ENCODE measurements around the gene NPHP1.
"Not testable (repeated sequence)": the region's sequence is repeated elsewhere in the genome, so short reads cannot be mapped to it uniquely, and the experiment has no call there.

DNA sequence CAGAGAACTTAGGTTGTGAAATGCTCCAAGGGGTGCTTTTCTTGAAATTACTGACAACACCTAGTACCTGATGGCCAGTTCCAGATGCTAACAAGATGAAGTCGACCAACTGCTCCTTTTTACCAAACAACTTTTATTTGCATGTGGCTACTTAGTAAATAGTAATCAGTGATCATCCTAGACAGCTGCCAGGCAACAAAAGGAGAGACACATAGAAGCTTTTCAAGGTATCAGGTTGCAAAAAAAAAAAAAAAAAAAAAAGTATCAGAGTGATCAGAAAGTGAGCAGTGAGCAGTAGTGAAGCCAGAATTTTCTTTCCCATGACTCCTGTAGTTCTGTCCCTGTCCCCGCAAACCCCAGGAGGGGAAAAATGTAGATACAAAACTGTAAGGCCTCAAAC lies 121.1 kb downstream of the NPHP1 start:
- not testable (repeated sequence) for TF ChIP-seq EZH2 (IDR thresholded peaks at IDR 0.05; ENCODE audit: borderline replicate concordance, low read length)
- TF ChIP-seq, protein P1, sequence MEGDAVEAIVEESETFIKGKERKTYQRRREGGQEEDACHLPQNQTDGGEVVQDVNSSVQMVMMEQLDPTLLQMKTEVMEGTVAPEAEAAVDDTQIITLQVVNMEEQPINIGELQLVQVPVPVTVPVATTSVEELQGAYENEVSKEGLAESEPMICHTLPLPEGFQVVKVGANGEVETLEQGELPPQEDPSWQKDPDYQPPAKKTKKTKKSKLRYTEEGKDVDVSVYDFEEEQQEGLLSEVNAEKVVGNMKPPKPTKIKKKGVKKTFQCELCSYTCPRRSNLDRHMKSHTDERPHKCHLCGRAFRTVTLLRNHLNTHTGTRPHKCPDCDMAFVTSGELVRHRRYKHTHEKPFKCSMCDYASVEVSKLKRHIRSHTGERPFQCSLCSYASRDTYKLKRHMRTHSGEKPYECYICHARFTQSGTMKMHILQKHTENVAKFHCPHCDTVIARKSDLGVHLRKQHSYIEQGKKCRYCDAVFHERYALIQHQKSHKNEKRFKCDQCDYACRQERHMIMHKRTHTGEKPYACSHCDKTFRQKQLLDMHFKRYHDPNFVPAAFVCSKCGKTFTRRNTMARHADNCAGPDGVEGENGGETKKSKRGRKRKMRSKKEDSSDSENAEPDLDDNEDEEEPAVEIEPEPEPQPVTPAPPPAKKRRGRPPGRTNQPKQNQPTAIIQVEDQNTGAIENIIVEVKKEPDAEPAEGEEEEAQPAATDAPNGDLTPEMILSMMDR (conservative IDR thresholded peaks at IDR 0.05 in 1 of 2, IDR thresholded peaks at IDR 0.05 in 1 of 2; ENCODE audit: extremely low read depth in 1 of 2, insufficient read depth in 1 of 2, low read depth in 1 of 2, low read length in 2 of 2) = not testable (repeated sequence)
